Pulmonary artery endothelial cell (primary cell): ENCODE results near the gene TUNAR. TPM values are rescaled to one million over a fixed set of nuclear protein-coding genes. Genes with fewer than 3 reads are reported as not detected.

Experiments
- DNase-seq: peaks from one replicate; pipeline ENCODE4 v3.0.0-alpha.2; 2011; ENCODE audit warnings: low read depth, low spot score
- total RNA-seq: library from RNA; depleted of rRNA; stranded (reverse); fragments of >200 nt; gene quantifications from 2 replicates; pipeline ENCODE4 v1.2.3, GENCODE V29; 2014

The TUNAR gene
- total RNA-seq, 1 donor from 2014 or later: not detected

DNA sequence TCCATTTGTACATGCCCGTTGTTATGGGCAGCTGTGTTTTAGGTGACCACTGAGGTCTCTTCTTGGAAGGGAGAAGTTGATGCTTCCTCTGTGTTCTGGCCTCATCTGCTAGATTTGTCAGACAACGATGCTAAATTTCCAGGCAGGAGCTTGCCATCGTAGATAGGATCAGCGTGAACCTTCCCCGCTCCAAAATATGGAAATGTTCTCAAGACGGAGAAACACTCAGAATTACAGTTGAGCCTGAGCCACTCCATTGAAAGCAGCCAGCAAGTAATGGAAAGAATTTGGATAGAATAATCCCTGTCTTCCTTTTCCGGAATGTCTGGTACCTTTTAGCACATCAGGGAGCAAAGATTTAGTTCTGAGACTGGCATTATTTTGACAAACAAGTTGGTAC, 34.8 kb downstream of the TUNAR start:
- no peak for DNase-seq

DNA sequence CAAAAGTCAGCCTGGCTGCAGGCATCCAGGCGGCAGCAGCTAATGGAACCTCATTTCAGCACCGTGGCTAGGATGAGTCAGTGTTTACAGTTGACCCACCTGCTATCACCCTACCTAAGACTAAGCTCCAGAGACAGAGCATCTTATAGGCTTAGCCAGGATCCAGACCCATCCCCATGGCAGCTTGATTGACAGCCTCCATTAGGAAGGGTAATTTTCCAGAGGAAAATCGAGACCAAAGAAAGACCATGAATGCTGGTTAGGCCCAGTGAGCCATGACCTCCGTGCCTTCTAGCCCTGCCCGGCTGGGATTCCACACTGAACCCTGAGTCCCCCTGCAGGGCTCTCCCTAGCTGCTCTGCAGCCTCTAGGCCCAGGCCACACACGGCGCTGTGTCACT, 38.7 kb downstream of the TUNAR start:
- DNase-seq: no peak

DNA sequence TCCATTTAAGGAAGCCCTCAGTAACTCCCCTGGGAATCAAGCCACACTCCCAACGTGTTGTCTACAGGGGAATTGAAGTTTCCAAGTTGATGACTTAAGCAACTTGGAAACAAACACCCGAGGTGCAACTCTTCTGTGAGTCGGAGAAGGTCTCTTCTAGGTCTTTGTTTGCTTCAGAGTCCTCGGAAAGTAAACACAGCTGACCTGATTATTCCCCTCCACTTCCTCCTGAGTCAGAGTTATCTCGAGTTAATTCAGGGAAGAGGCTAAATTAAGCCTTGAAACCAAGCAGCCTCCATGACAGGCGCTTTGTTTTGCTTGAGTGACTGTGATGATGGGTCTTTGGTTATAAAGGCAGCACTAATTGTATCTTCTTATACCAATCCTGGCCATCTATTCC, 41.8 kb downstream of the TUNAR start:
- no peak for DNase-seq

DNA sequence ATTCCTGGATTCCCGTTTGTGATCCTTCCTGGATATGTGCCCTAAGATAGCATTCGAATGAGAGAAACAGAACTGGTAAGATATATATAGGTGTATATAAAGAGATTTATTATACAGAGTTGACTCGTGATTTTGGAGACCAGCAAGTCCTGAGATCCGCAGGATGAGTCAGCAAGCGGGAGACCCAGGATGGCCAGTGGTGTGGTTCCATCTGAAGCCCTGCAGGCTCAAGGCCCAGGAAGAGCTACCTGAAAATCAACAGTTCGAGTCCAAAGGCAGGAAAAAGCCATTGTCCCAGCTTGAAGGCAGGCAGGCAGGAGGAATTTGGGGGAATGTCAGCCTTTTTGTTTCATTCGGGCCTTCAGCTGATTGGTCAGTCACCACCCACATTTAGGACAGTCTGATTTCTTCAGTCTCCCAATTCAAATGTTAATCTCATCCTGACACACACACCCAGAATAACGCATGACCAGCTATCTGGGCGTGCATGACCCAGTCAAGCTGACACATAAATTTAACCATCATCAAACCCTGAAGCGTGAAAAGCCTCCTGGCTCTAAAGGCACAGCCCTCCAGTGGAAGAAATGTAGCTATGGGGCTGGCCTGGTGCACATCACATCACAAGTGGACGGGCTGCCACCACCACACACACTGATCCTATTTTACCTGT, 44.3 kb downstream of the TUNAR start:
- no peak for DNase-seq

DNA sequence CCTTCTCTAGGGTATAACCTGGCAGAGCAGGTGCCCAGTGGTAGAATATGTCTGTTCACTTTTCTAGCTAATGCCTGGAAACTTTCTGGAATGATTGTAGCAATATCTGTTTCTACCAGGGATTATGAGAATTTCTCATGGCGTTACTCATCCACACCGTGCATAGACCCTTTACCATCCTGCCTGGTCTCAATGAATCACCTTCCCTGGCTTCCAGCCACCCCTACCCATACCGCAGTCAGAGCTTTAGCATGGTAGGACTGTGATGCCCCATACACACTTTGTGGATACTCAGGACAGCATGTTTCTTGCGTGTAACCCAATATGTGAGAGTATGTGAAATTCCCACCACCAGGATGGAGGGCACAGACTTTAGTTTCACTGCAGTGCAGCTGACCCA, 45.4 kb downstream of the TUNAR start:
- DNase-seq: no peak

DNA sequence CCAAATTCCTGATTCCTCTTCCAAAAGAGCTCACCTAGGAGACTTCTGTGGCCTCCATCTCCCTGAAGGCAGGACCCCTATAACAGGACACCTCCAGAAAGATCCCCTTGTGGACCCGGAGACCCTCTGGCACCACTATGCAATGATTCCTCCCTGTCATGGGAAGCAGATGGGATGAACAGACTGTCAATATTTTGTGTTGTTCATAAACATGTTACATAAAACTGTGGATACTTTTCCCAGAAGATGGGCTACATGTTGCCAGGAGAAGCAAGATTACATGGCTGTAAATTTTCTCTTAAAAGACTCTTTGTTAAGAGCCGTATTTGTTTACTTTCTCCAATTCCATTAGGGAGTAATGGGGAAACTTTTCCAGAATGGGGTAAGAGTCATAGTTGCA, 52.1 kb downstream of the TUNAR start:
- DNase-seq: no peak

DNA sequence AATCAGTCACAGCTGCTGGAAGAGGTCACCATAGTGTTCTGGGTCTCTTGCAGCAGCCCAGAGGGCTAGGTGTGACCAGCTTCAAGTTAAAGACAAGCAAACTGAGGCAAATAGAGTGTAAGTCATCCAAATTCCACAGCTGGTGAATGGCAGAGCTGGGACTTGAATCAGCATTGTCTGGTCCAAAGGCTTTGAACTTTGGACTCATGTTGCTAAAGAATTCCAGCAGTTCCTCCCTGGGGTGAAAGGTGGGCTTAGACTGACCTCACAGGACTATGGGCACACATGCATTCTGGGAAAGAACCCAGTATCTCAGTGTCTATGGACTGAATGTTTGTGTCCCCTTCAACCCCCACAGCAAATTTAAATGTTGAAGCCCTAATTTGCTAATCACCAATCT, 54.8 kb downstream of the TUNAR start:
- DNase-seq: no peak

DNA sequence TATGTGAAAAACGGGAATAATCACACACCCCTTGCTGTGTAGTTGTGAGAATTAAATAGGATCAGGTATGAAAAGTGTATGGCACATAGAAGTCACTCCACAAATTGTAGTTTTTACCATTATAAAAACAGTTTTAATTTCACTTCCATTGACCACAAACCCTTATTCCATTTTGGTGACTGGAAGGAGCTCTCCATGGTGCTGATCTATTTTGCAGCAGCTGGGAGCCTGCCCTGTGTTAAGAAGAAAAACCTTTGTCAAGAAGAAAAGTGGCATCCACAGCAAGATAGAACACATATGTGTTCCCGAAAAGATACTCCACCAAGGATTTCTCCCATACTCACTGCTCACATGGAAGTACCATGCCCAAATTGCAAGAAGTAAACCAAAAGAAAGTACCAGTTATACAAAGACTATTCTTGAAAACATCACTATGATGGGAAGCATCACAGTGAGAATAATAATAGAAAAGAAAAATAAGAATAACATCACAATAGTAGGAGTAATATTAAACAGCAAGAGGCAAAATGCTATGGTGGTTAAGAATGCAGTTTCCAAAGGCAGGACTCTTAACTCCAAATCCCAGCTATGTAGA, 58.7 kb downstream of the TUNAR start:
- no peak for DNase-seq

DNA sequence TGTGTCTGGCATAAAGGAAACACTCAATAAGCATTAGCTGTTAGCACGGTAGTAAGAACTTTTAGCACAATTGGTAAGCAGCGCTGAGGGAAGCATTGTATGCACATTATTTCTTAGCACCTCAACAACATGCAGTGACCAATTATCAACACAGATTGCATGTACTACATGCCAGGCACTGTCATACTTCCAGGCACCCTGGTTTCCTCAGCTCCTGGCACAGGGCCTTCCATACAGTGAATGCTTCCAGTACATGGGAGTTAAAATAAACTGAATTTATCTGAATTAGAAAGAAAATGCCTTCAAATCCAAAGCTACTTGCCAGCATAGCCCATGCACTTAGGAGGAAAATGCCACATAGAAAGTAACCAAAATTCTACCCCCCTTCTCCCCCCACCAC, 59.4 kb downstream of the TUNAR start:
- no peak for DNase-seq

DNA sequence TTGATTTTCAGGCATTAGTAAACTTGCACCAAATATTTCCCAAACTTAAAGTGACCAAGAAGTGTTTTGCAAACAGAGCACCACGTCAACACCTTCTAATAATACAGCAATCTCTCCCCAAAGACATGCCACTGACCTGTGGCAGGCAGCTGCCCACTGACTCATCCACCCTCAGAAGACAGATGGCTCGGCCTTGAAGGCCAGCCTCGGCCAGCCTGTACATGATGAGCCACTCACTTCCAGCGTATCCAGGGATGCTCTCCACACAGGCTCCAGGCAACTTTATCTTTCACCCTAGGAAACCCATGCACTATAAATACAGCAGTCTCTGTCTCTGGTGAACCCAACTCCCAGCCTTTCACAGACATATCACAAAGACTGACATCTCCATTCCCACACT, 62.7 kb downstream of the TUNAR start:
- no peak for DNase-seq

DNA sequence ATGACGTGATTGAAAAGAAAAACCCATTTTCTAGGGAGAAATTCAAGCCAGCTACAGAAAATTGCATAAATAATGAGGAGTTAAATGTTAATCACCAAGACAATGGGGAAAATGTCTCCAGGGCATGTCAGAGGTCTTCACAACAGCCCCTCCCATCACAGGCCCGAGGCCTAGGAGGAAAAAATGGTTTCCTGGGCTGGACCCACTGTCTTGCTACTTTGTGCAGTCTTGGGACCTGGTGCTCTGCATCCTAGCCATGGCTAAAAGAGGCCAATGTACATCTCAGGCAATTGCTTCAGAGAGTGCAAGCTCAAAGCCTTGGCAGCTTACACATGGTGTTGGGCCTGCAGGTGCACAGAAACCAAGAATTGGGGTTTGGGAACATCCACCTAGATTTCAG, 65.3 kb downstream of the TUNAR start:
- DNase-seq: no peak

DNA sequence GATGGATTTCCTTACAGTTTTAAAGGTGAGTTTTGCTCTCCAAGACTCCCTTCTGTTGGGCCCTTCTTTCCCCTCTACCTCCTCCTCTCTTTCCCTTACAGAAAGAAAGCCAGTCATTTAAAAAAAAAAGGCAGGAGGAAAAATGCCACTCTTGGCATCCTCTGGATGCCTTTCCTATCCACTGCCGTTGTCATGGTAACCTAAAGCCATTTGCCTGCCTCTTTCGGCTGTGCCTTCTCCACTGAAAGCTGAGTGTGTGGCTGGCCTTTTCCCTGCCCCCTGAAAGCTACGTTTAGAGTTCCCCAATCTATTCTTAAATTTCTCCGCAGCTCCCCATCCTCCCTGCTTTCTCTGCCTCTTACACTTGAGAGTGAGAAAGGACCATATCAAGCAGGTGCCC, 67.1 kb downstream of the TUNAR start:
- no peak for DNase-seq

DNA sequence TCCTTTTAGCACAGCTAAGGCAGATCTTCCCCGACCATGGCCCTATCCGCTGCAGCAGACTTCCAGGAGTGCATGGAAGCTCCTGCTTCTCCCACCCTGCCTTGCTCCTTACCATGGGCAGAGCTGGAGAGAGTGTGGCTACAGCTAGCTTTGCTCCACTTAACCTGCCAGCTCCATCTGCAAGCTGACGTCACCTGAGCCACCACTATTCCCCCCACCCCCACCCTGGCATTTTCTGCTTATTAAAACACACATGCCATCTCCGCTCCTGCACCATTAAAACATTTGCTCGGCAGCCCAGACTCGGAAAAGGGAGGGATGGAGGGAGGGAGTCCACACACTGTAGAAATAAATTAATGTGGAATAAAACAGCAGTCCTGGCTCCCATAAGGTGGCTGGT, 67.8 kb downstream of the TUNAR start:
- DNase-seq: no peak

DNA sequence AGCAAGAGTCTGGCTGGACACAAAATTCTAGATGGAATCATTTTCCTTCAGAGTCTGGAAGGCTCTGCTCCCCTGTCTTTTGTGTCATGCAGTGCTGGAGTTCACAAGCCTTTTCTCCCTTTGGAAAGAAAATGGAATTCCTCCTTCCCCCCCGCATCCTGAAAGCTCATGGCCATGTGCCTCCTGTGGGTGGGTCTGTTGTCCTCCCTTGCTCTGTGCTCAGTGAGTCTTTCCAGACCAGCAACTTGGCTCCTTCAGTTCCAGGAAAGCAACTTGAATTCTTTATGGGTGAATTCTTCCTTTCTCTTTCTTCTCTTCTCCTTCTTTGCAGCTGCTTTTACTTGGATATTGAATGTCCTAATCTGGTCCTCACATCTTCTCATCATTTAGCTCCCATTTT, 70.2 kb downstream of the TUNAR start:
- no peak for DNase-seq

DNA sequence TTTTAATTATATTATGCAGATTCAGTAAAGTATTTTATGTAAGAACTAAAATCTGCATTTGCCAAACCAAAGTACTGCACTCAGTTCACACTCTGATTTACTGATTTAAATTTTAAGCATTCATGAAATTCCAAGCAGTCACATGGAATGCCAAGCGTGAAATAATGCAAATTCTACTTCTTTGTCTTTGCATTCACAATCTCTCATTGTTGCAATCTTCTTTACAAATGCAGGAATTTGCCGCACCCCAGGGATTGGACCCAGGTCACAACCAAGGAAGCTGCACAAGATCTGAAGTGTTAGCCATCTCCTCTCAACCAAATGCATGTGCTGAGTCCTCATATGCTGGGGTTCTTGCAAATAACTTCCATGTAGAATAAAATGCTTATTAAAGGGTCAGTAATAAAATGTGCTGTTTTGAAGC, 71.9 kb downstream of the TUNAR start:
- DNase-seq: no peak

DNA sequence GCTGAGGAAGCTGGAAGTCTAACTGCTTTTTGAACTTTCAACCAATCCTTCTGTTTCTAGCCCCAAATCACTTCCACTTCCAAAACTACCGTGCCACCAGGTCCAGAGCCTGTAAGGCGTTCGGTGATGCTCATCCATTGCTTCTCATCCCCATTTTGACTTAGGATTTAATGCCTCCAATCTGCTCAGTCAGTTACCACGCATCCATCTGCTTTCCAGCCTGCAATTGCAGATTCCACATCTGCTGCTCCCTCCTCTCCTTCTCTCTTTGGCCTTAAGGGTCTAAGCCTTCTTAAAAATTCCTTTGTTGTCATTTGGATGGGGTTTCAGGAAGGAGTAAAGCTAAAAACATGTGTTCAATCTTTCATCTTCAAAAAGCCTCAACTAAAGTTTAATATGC, 74.7 kb downstream of the TUNAR start:
- no peak for DNase-seq

DNA sequence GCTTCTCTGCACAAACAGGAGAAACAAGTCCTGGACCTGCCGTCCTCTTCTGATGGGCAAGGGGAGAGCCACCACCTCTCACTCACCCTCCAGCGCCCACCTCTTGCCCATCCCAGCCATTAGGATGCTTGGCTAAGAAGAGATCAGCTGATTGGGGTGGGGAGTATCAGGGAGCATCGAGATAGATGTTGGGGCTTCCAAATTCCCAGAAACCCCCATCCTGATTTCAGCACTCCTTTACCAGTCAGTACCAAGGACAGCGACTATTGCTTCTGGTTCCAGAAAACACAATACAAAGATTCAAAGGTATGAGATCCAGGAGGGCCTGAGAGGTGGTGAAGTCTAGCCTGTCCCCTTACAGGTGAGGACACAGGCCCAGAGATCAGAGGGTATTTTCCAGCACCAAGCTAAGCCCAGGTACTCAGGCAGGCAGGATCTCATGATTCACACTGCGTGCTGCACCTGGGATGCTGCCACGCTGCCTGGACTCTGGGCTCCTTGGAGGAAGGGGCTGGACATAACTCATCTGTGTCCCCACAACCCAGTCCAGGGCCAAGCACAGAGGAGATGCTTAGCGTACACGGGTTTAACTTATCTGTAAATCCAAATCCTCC, 76.6 kb downstream of the TUNAR start:
- no peak for DNase-seq

DNA sequence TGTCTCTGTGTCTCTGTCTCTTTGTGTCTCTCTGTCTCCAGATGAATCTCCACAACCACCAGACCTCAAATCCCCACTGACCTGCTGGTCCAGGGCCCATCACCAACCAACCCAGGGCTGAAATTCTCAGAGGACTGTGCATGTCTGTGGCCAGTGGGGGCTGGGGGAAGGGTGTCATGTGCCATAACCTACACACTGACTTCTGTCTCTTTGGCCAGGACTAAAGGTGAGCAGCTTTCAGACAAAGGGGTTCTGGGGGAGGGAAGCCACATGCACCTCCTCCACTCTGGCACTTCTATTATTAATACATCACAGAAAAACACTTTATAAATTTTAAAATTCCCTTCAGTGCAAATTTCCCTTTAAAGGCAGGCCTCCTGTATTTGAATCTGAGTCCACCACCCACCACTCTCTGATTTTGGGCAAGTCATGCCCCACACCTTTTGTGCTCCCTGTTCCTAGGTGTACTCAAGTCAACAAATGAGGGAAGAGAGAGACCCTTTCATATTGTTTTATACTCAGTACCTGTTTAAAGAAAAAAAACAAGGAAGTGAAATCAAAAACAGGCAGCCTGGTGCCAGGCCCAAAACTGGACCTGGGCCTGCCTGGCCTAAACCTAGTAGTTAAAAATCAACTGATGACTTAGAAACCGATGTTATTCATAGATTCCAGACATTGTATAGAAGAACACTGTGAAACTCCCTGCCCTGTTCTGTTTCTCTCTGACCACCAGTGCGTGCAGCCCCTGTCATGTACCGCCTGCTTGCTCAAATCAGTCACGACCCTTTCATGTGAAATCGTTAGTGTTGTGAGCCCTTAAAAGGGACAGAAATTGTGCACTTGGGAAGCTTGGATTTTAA, 80.2 kb downstream of the TUNAR start:
- no peak for DNase-seq

DNA sequence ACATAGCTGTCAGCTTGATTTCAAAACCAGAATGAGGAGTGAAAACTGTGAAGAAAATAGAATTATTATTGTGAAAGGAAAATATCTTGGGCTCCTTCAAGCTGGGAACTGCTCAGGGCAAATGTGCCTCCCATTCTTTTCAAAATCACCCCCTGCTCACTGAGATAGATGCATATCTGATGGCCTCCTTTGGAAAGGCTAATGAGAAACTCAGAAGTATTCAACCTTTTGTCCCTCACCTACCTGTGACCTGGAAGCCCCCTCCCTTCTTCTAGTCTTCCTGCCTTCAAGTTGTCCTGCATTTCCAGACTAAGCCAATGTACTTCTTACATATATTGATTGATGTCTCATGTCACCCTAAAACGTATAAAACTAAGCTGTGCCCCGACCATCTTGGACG, 81.5 kb downstream of the TUNAR start:
- DNase-seq: no peak

DNA sequence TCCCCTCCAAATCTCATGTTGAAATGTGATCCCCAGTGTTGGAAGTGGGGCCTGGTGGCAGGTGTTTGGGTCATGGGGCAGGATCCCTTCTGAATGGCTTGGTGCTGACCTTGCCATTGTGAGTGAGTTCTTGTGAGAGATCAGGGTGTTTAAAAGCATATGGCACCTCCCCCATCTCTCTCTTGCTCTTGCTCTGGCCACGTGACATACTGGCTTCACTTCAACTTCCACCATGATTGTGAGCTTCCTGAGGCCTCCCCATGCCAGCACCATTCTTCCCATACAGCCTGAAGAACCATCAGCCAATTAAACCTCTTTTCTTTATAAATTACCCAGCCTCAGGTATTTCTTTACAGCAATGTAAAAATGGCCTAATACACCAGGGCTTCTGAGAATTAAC, 82.7 kb downstream of the TUNAR start:
- no peak for DNase-seq

DNA sequence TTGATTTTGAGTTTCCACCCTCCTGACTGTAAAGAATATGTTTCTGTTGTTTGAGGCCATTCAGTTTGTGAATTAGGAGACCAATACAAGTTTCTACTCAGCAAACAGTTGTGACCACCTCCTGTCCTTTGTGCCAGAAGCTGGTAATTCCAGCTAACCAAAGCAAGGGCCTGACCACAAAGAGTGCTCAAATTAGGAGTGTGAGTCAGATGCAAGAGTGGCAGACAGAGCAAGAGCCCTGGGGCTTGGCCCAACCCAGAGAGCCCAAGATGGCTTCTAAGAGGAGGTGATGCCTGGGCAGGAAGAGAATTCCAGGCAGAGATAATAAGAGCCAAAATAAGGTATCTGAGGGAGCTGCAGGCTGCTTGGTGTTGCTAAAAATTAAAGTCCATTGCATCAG, 84.8 kb downstream of the TUNAR start:
- no peak for DNase-seq

DNA sequence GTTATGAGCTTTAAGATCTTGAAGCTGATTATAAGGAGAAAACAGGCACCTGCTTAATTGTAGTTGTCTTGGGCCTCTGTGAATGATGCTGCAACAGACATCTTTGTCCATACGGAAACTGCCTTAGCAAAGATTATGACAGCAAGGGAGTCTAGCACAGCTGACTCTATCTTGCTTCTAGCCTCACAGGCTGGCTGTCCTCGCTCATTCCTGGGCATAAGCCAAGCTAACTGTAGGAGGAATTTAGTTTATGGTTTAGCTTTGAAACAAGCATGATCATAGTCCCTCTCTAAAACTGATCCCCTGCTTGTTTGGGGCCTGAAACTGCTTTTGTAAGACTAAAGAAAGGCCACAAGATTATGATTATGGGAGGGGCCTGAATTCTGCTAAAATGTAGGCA, 88.3 kb downstream of the TUNAR start:
- no peak for DNase-seq
